PFSK-1 (cell line): ENCODE data around the gene ZMAT5.

ENCODE experiments used
- FOXP2 ChIP-seq: optimal IDR thresholded peaks from 2 replicates; pipeline ENCODE3; 2011; ENCODE audit warnings: borderline replicate concordance, control low read depth, inconsistent platforms; ENCODE audit not compliant: insufficient read depth; ENCODE audit errors: extremely low read length, extremely low read depth
- POLR2AphosphoS5 ChIP-seq: IDR thresholded peaks from 2 replicates; pipeline ENCODE4 v1.6.1; 2012; ENCODE audit warnings: low read depth, mild to moderate bottlenecking, control low read depth, low read length, moderate library complexity
- REST ChIP-seq, 2 experiments: IDR thresholded peaks; 2 replicates each; pipeline versions ENCODE4 v1.6.1 to v1.8.0; 2011 to 2012; ENCODE audit warnings: low read depth in 2 of 2, low read length in 2 of 2, control low read depth in 1 of 2, inconsistent platforms in 1 of 2, mild to moderate bottlenecking in 1 of 2, moderate library complexity in 1 of 2; ENCODE audit not compliant: insufficient read depth in 1 of 2
- SIN3A ChIP-seq: IDR thresholded peaks from 2 replicates; pipeline ENCODE4 v1.6.1; 2012; ENCODE audit warnings: mild to moderate bottlenecking, low read length, moderate library complexity, borderline replicate concordance; ENCODE audit not compliant: insufficient read depth
- TAF1 ChIP-seq: IDR thresholded peaks from 2 replicates; pipeline ENCODE4 v1.6.1; 2012; ENCODE audit warnings: low read length, control low read depth, borderline replicate concordance; ENCODE audit not compliant: insufficient read depth

Gene ZMAT5

GRCh38 chr22:29790061-29790460 is 23.3 kb upstream of the ZMAT5 start:
- no peak for TF ChIP-seq POLR2AphosphoS5
- no peak for TF ChIP-seq TAF1
- no peak for TF ChIP-seq REST (IDR thresholded peaks at IDR 0.05; ENCODE audit: insufficient read depth in 1 of 2, low read depth in 2 of 2, low read length in 2 of 2)
- TF ChIP-seq FOXP2, result no peak
- TF ChIP-seq SIN3A, result no peak

- TF ChIP-seq SIN3A (no peak), FOXP2 (no peak), REST (IDR thresholded peaks at IDR 0.05; ENCODE audit: insufficient read depth in 1 of 2, low read depth in 2 of 2, low read length in 2 of 2) (no peak), TAF1 (no peak), POLR2AphosphoS5 (no peak)
Measured at GRCh38 chr22:29788339-29789279, 21.8 kb upstream of the ZMAT5 start.

- TF ChIP-seq SIN3A (no peak), REST (IDR thresholded peaks at IDR 0.05; ENCODE audit: insufficient read depth in 1 of 2, low read depth in 2 of 2, low read length in 2 of 2) (no peak), TAF1 (no peak)
Measured at GRCh38 chr22:29787371-29787980, 20.7 kb upstream of the ZMAT5 start.

DNA sequence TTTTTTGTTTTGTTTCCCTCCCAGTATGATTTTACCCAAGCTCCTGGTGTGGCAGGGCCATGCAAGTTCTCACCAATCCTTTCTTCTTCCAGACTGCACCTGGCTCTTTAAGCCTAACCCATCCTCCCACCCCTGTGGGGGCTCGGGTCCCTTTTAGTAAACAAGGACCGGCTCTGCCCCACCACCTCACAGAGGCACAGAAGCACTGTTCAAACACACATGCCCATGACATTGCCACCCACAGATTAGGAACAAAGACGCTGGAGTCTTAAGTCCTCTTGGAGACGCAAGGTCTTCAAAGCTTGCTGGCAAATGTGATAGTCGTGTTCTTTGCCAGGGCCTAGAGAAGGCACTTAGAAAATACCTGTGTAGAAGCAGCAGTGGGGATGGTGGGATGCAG is 19.2 kb upstream of the ZMAT5 start:
- no peak for TF ChIP-seq TAF1
- TF ChIP-seq SIN3A, result no peak
- no peak for TF ChIP-seq POLR2AphosphoS5
- no peak for TF ChIP-seq REST (IDR thresholded peaks at IDR 0.05; ENCODE audit: insufficient read depth in 1 of 2, low read depth in 2 of 2, low read length in 2 of 2)
- TF ChIP-seq FOXP2, result no peak
